Mesothelial cell of epicardium (in vitro differentiated cells): ENCODE results near the gene MIPEP. TPM values are rescaled to one million over a fixed set of nuclear protein-coding genes. Genes with fewer than 3 reads are reported as not detected.

Experiments
- DNase-seq, 2 experiments: peaks; one replicate each; pipeline ENCODE4 v3.0.0; 2021; ENCODE audit warnings: low spot score in 2 of 2; ENCODE audit not compliant: unreplicated experiment in 2 of 2
- H3K27ac Mint-ChIP-seq: 2 replicates; pipeline ENCODE4 v1.8.0; 2021; ENCODE audit warnings: mixed read lengths
- H3K27me3 Mint-ChIP-seq: 2 replicates; pipeline ENCODE4 v1.8.0; 2021; ENCODE audit warnings: low read depth, mixed read lengths
- H3K36me3 Mint-ChIP-seq: 2 replicates; pipeline ENCODE4 v1.8.0; 2021; ENCODE audit warnings: mixed read lengths
- H3K4me1 Mint-ChIP-seq: 2 replicates; pipeline ENCODE4 v1.8.0; 2021; ENCODE audit warnings: mixed read lengths
- H3K4me3 Mint-ChIP-seq: 2 replicates; pipeline ENCODE4 v1.8.0; 2021; ENCODE audit warnings: mild to moderate bottlenecking, moderate library complexity, mixed read lengths
- H3K9me3 Mint-ChIP-seq: 2 replicates; pipeline ENCODE4 v1.8.0; 2021; ENCODE audit warnings: mixed read lengths
- total RNA-seq: library from RNA; stranded (reverse); gene quantifications from 3 replicates; pipeline ENCODE4 v1.2.1, GENCODE V29; 2021
- TF ChIP-seq, protein P1 (sequence below): fragments of 200-600 bp; sonication (generic); IDR thresholded peaks from one replicate; pipeline ENCODE4 v1.5.0; 2021; ENCODE audit warnings: antibody characterized with exemption; ENCODE audit not compliant: unreplicated experiment

Gene MIPEP
- total RNA-seq, 1 donor from 2014 or later: 13.1 TPM

DNA sequence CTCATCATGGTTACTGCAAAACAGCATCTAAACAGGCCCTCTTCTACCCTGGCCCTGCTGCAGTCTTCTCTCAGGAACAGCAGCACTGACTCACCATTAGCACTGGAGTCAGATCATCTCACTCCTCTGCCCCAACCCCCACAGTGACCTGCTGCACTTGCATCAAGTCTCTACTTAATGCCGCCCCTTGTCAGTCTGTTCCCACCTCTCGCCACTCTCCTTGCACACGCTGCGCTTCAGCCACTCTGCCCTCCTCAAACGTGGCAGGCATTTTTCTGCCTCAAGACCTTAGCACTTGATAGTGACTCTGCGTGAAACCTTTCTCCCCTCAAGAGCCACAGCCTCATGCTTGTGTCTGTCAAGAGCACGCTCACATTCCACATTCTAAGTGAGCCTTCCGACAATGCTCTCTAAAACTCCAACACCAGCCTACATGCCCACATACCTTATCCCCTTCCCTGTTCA lies 22.1 kb downstream of the MIPEP start:
- no peak for DNase-seq

DNA sequence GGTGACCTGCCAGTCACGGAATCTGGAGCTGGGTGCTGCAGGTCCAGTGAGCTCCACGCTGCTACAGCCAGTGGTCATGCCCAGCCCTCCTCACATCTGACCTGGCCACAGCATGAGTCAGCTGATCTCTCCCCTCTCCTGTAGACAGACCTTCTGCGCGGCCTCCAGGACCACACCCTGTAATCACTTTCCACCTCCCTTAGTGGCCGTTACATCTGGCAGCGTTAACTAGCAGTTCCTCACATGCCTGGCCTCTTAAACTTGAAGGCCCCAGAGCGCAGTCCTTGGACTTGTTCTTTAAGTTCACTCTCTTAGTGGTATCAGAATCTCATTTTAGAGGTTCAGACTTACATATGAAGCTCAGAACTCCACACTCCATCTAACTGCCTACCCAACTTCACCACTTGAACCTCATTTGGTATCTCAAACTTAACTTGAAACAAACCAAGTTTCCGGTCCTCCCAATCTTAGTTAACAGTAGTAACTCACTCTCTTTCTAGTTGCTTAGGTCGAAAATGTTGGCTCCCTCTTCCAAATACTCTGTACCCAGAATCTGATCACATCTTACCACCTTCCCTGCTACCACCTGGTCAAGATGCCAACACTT lies 22.7 kb downstream of the MIPEP start:
- peaks cover 2% of the 10 kb centered on the region for H3K36me3 Mint-ChIP-seq
- DNase-seq: no peak
- TF ChIP-seq, protein P1, sequence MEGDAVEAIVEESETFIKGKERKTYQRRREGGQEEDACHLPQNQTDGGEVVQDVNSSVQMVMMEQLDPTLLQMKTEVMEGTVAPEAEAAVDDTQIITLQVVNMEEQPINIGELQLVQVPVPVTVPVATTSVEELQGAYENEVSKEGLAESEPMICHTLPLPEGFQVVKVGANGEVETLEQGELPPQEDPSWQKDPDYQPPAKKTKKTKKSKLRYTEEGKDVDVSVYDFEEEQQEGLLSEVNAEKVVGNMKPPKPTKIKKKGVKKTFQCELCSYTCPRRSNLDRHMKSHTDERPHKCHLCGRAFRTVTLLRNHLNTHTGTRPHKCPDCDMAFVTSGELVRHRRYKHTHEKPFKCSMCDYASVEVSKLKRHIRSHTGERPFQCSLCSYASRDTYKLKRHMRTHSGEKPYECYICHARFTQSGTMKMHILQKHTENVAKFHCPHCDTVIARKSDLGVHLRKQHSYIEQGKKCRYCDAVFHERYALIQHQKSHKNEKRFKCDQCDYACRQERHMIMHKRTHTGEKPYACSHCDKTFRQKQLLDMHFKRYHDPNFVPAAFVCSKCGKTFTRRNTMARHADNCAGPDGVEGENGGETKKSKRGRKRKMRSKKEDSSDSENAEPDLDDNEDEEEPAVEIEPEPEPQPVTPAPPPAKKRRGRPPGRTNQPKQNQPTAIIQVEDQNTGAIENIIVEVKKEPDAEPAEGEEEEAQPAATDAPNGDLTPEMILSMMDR: no peak
- no peak overlapping the region for H3K27ac Mint-ChIP-seq
- no peak overlapping the region for H3K4me3 Mint-ChIP-seq
- no peaks in the 10 kb centered on the region for H3K9me3 Mint-ChIP-seq
- H3K4me1 Mint-ChIP-seq: peaks cover 6% of the 10 kb centered on the region
- no peaks in the 10 kb centered on the region for H3K27me3 Mint-ChIP-seq

More for the DNA sequence above, 22.1 kb downstream of the MIPEP start:
- Mint-ChIP-seq H3K27me3 (no peaks in the 10 kb centered on the region), H3K36me3 (no peaks in the 10 kb centered on the region), H3K27ac (no peak overlapping the region), H3K4me1 (peaks cover 6% of the 10 kb centered on the region), H3K9me3 (no peaks in the 10 kb centered on the region), H3K4me3 (no peak overlapping the region)
- TF ChIP-seq, protein P1: no peak

DNA sequence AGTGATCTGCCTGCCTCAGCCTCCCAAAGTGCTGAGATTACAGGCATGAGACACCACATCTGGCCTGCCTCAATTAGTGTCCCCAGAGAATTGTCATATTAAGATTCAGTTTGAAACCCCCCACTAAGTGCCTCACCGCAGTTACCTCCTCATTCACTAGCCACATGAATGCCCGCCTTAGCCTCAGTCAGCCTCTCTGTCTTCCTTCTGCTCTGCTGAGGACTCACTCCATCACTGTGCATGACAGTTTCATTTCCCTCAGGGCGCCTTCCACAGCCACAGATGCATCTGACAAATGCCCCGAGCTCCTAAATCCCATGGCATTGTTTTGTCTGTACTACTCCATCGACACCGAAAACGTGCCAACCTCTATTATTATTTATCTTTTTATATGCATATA lies 23.3 kb downstream of the MIPEP start:
- Mint-ChIP-seq H3K36me3 (peaks cover 4% of the 10 kb centered on the region), H3K4me1 (peaks cover 6% of the 10 kb centered on the region), H3K27ac (no peak overlapping the region), H3K27me3 (no peaks in the 10 kb centered on the region), H3K9me3 (no peaks in the 10 kb centered on the region), H3K4me3 (no peak overlapping the region)
- TF ChIP-seq, protein P1: no peak
- no peak for DNase-seq

DNA sequence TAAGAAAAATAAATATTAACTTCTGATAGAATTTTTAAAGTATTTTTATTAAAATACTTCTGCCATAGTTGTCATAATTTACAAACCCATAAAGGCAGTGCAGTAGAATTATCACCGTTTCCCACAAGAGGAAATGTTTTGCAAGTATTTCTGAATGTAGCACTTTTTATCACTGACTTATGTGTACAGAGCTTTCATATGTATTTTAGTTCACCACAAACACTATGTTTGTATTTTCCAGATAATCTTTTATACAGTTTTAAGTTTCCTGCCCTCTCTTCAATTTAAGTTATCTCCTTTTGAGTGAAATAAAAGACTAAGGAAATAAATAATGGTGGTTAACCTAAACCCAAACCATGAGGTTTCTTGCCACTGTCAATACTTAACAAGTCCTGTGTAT lies 24.2 kb downstream of the MIPEP start:
- H3K36me3 Mint-ChIP-seq: peaks cover 5% of the 10 kb centered on the region
- TF ChIP-seq, protein P1: no peak
- H3K4me3 Mint-ChIP-seq: no peak overlapping the region

DNA sequence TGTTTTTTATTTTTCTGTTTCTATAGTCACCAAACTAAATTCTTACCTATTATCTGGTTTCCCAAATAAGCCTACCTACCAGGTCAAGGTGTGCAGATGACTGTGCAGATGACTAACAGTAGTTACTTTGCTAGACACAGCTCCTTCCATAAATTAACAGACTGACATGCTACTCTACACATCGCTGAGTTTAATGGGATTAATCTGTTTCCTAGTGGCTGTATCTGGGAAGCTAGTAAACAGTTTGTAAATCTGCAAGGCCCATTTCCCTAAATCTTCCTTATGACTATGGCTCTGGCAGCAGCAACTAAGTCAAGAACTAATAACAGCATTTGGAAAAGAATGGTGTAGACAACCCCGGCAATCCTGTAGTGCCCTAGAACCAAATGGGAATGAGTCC lies 27.9 kb downstream of the MIPEP start:
- H3K4me1 Mint-ChIP-seq: peaks cover 4% of the 10 kb centered on the region

More for the DNA sequence above, 24.2 kb downstream of the MIPEP start:
- H3K9me3 Mint-ChIP-seq: no peaks in the 10 kb centered on the region
- H3K27me3 Mint-ChIP-seq: no peaks in the 10 kb centered on the region
- DNase-seq: no peak
- H3K4me1 Mint-ChIP-seq: peaks cover 6% of the 10 kb centered on the region
- H3K27ac Mint-ChIP-seq: no peak overlapping the region

More for the DNA sequence above, 27.9 kb downstream of the MIPEP start:
- Mint-ChIP-seq H3K27me3 (no peaks in the 10 kb centered on the region), H3K36me3 (peaks cover 11% of the 10 kb centered on the region), H3K27ac (no peak overlapping the region), H3K9me3 (no peaks in the 10 kb centered on the region), H3K4me3 (no peak overlapping the region)
- TF ChIP-seq, protein P1: no peak
- DNase-seq: no peak
